Ovary (tissue), 9 donors: ENCODE results near the gene LILRB1. TPM values are rescaled to one million over a fixed set of nuclear protein-coding genes. Genes with fewer than 3 reads are reported as not detected.

Experiments used
- DNase-seq, 5 donors: peaks; one replicate each; pipeline ENCODE4 v3.0.0-alpha.2; 2019 to 2020
- H3K27ac ChIP-seq, 2 donors: fragments of 200-600 bp; one replicate each; pipeline versions ENCODE4 v1.5.1 to v1.8.0; 2019 to 2022
- H3K27me3 ChIP-seq: fragments of 200-600 bp; one replicate; pipeline ENCODE4 v1.8.0; 2022
- H3K36me3 ChIP-seq: fragments of 200-600 bp; sonication (generic); one replicate; pipeline ENCODE4 v1.5.1; 2019
- H3K4me1 ChIP-seq: one replicate; pipeline ENCODE4 v1.8.1; 2013; ENCODE audit warnings: mild to moderate bottlenecking, moderate library complexity; ENCODE audit not compliant: insufficient read depth
- H3K4me3 ChIP-seq: fragments of 200-600 bp; sonication (generic); one replicate; pipeline ENCODE4 v1.5.1; 2017
- H3K9me3 ChIP-seq, 2 donors: fragments of 200-600 bp in 1 of 2; sonication (generic) in 1 of 2; one replicate each; pipeline versions ENCODE4 v1.5.1 to v1.8.1; 2013 to 2019; ENCODE audit warnings: mild to moderate bottlenecking in 1 of 2, moderate library complexity in 1 of 2
- CTCF ChIP-seq, 3 donors: fragments of 450-650 bp in 2 of 3; fragments of 200-600 bp in 1 of 3; IDR thresholded peaks; one replicate each; pipeline versions ENCODE4 v1.5.1 to v1.8.0; 2016 to 2022; ENCODE audit warnings: antibody characterized with exemption in 3 of 3, mild to moderate bottlenecking in 1 of 3
- EP300 ChIP-seq: sonication (generic); formaldehyde crosslinking; IDR thresholded peaks from one replicate; pipeline ENCODE4 v1.6.1; 2017; ENCODE audit warnings: antibody characterized with exemption
- POLR2A ChIP-seq: fragments of 450-650 bp; IDR thresholded peaks from one replicate; pipeline ENCODE4 v1.6.1; 2017; ENCODE audit warnings: antibody characterized with exemption, mild to moderate bottlenecking, moderate library complexity
- WGBS, 3 donors: extraction: QIAGEN DNeasy Blood & Tissue Kit in 1 of 3; methylation state at CpG; one replicate each; pipeline versions ENCODE4 v1.1.5 to v1.1.7; 2013 to 2017; 5-methylcytosine and 5-hydroxymethylcytosine counted together
- intact Hi-C, 4 donors: fragments of 100-400 bp; cut with DNase I; formaldehyde crosslinking; loops; one replicate each; pipeline versions ENCODE4 v1.11.0 to v1.15.1; 2022 to 2023
- polyA plus RNA-seq, 2 donors: library from polyadenylated mRNA; stranded (reverse); fragments of 200-250 nt in 1 of 2; fragments of 350-450 nt in 1 of 2; fragmentation: Illumina TruSeq in 1 of 2; extraction: RNeasy Lipid Tissue Mini Kit (QIAGEN cat#74804) in 1 of 2; gene quantifications; one replicate each; pipeline ENCODE4 v1.2.3, GENCODE V29; 2013 to 2014
- total RNA-seq, 7 donors: library from RNA; depleted of rRNA in 2 of 7; stranded (reverse); fragments of >200 nt in 2 of 7; fragmentation: NEBNext Ultra II Directional in 3 of 7; extraction: Animal tissue kit (Norgen Biotek cat#: 25700) in 3 of 7; gene quantifications; one replicate each; pipeline versions ENCODE4 v1.1.0 to v1.2.4, GENCODE V29; 2016 to 2023
- donor health status: DM: no; HTN: no; CAD: no; lungs with moderate emphysema.
- donor health status: DM: no; HTN: no; CAD: no.
- donor health status: Bipolar disorder and iron deficiency.
- donor health status: DM: yes; HTN: yes; CAD: no.
- donor health status: DM: no; HTN: no; CAD: no.
- donor health status: DM: yes; HTN: yes; CAD: no.

LILRB1 gene
- total and polyA plus RNA-seq, 9 donors: 0.60 to 12.1 (median 1.6) TPM

DNA sequence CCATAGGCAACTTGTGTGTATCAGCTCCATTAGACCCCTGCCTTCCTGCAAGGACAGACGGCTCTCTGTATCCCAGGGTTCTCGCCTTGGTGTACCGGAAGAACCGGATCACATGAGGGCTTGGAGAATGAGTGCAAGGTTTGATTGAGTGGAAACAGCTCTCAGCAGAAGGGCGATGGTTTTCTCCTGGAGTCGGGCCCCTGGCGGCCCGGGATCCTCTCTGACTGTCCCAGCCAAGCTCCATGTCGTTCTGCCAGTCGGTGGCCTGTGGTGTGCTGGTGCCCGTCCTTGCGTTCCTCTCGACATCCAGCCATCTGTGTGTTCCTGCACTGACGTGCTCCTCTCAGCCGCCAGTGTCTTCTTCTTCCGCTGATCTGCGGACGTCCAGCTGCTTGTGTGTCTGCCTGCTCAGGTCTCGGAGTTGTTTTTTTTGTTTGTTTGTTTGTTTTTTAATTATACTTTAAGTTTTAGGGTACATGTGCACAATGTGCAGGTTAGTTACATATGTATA is 16.1 kb downstream of the LILRB1 start:
- no peak for DNase-seq
- Histone ChIP-seq H3K27me3 (no peaks in the 10 kb centered on the region), H3K4me3 (no peak overlapping the region), H3K9me3 (no peaks in the 10 kb centered on the region), H3K4me1 (no peaks in the 10 kb centered on the region), H3K36me3 (no peaks in the 10 kb centered on the region), H3K27ac (no peak overlapping the region)
- WGBS, 3 donors: 86 to 89% (median 87%) methylated on average over 19 of the region's 19 CpGs
- TF ChIP-seq POLR2A (no peak), EP300 (no peak), CTCF (IDR thresholded peaks at IDR 0.05) (no peak)
- intact Hi-C loops: no loop called here

DNA sequence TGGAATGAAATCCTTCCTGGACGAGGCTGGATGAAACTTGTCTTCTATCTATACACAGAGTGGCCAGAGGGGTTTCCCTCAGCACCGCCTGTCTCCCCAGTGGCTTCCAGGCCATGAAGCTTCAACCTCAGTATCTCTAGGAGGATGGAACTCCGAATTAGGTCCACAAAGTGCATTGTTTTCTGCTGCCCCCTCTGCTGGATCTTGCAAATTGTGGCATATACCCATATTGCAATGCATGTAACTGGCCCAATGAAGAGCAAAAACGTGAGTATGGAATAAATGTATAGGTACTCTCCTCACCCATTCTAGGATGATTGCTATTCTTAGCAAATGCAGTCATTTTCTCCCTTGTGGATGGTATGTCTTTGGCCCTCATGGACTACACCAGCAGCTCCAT is 17.8 kb downstream of the LILRB1 start:
- intact Hi-C loops: no loop called here
- DNase-seq: no peak
- WGBS, 3 donors: 48 to 60% (median 50%) methylated on average over 4 of the region's 4 CpGs

DNA sequence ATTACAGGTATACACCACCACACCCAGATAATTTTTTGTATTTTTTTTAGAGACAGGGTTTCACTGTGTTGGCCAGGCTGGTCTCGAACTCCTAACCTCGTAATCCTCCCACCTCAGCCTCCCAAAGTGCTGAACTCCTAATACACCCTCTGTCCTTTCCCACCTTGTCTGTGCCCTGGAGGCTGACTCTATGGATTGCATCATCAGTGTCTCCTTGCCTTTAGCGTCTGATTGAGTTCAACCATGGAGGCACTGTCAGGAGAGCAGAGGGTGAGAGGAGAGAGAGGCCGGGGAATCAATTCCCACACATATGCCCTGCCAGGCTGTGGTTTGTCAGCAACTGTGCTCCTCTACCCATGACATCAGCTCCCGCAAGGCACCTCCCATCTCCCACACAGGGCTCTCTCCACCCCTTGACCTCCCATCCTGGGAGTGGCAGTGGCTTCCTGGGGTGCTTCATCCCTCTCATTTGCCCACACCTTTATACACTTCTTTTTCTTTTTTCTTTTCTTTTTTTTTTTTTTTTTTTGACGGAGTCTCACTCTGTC is 19.9 kb downstream of the LILRB1 start:
- 72 to 84% (median 82%) methylated on average over 6 of the region's 6 CpGs for WGBS, 3 donors
- Histone ChIP-seq H3K27me3 (no peaks in the 10 kb centered on the region), H3K36me3 (no peaks in the 10 kb centered on the region), H3K4me1 (no peaks in the 10 kb centered on the region), H3K9me3 (no peaks in the 10 kb centered on the region), H3K27ac (no peak overlapping the region), H3K4me3 (no peak overlapping the region)
- intact Hi-C loops: no loop called here
- TF ChIP-seq POLR2A (no peak), EP300 (no peak), CTCF (IDR thresholded peaks at IDR 0.05) (no peak)
- DNase-seq: no peak

More for the DNA sequence above, 17.8 kb downstream of the LILRB1 start:
- H3K4me3 ChIP-seq: no peak overlapping the region
- H3K4me1 ChIP-seq: no peaks in the 10 kb centered on the region
- no peak for TF ChIP-seq CTCF (IDR thresholded peaks at IDR 0.05)
- no peak for TF ChIP-seq POLR2A
- no peak for TF ChIP-seq EP300
- no peak overlapping the region for H3K27ac ChIP-seq
- no peaks in the 10 kb centered on the region for H3K27me3 ChIP-seq
- no peaks in the 10 kb centered on the region for H3K9me3 ChIP-seq
- H3K36me3 ChIP-seq: no peaks in the 10 kb centered on the region

DNA sequence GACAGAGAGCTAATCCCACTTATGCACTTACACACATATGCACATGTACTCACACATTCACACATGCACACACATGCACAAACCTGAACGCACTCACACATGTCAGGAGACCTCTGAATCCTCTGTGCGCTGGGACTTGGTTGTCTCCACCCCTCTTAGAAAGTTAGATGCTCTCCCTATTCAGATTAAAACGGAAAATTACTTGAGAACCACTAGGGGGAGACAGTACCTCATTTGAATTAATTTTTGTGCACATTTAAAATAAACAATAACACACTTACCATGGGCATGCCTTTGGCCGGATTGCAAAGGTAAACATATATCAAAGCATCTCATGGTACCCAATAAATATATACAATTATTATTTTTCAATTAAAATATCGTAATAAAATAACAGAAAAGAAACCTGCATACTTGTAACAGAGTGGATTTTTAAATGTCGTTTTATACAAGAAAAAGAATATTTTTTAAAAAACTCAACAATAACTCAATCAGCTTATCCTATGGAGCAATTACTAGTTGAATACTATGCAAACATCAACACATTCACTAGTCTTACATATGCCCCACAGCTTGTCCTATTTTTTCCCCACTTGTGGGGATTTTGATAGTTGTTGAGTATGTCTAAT is 23.0 kb downstream of the LILRB1 start:
- H3K9me3 ChIP-seq: no peaks in the 10 kb centered on the region

More for the DNA sequence above, 23.0 kb downstream of the LILRB1 start:
- no peak for DNase-seq
- Histone ChIP-seq H3K4me3 (no peak overlapping the region), H3K4me1 (no peaks in the 10 kb centered on the region), H3K27me3 (no peaks in the 10 kb centered on the region), H3K27ac (no peak overlapping the region), H3K36me3 (no peaks in the 10 kb centered on the region)
- intact Hi-C loops: no loop called here
- TF ChIP-seq CTCF (IDR thresholded peaks at IDR 0.05) (no peak), POLR2A (no peak), EP300 (no peak)
- WGBS, 3 donors: 31 to 35% (median 32%) methylated on average over 6 of the region's 6 CpGs
